Measurements from ENCODE around the gene NEO1. TPM values are rescaled to one million over a fixed set of nuclear protein-coding genes. Genes with fewer than 3 reads are reported as not detected.

Gene NEO1
- total RNA-seq, 1 donor from 2014 or later, result 31.3 TPM

GRCh38 chr15:73048624-73049295 lies 3.5 kb upstream of the NEO1 start:
- Histone ChIP-seq H3K4me1 (ENCODE audit: control insufficient read depth in 3 of 3, insufficient read depth in 3 of 3, low read length in 3 of 3) (peaks cover 6 to 12% (median 9%) of the 10 kb centered on the region in 3 donors), H3K27ac (ENCODE audit: low read depth, low read length) (no peak overlapping the region), H3K27me3 (ENCODE audit: control insufficient read depth in 3 of 3, insufficient read depth in 3 of 3, low read length in 3 of 3) (no peaks in the 10 kb centered on the region), H3K9me3 (ENCODE audit: control insufficient read depth in 3 of 3, low read length in 3 of 3) (no peaks in the 10 kb centered on the region), H3K36me3 (ENCODE audit: control insufficient read depth in 3 of 3, insufficient read depth in 3 of 3, low read length in 3 of 3) (no peaks in the 10 kb centered on the region), H3K4me3 (ENCODE audit: low read length in 3 of 3) (no peak overlapping the region), H3K9ac (ENCODE audit: low read depth in 1 of 3, low read length in 3 of 3) (no peak overlapping the region)

GRCh38 chr15:73049564-73050215 lies 2.6 kb upstream of the NEO1 start:
- Histone ChIP-seq H3K4me3 (ENCODE audit: low read length in 3 of 3) (no peak overlapping the region), H3K27ac (ENCODE audit: low read depth, low read length) (peak overlapping the region; percentile 86), H3K9ac (ENCODE audit: low read depth in 1 of 3, low read length in 3 of 3) (peak overlapping the region in 1 of 3 donors; percentile 33), H3K27me3 (ENCODE audit: control insufficient read depth in 3 of 3, insufficient read depth in 3 of 3, low read length in 3 of 3) (no peaks in the 10 kb centered on the region), H3K36me3 (ENCODE audit: control insufficient read depth in 3 of 3, insufficient read depth in 3 of 3, low read length in 3 of 3) (no peaks in the 10 kb centered on the region), H3K4me1 (ENCODE audit: control insufficient read depth in 3 of 3, insufficient read depth in 3 of 3, low read length in 3 of 3) (peaks cover 11 to 16% (median 12%) of the 10 kb centered on the region in 3 donors), H3K9me3 (ENCODE audit: control insufficient read depth in 3 of 3, low read length in 3 of 3) (no peaks in the 10 kb centered on the region)

- Histone ChIP-seq H3K36me3 (ENCODE audit: control insufficient read depth in 3 of 3, insufficient read depth in 3 of 3, low read length in 3 of 3) (no peaks in the 10 kb centered on the region), H3K9me3 (ENCODE audit: control insufficient read depth in 3 of 3, low read length in 3 of 3) (no peaks in the 10 kb centered on the region), H3K4me1 (ENCODE audit: control insufficient read depth in 3 of 3, insufficient read depth in 3 of 3, low read length in 3 of 3) (peaks cover 12 to 20% (median 16%) of the 10 kb centered on the region in 3 donors), H3K4me3 (ENCODE audit: low read length in 3 of 3) (peak overlapping the region; percentile 76 to 85 (median 82)), H3K27ac (ENCODE audit: low read depth, low read length) (peak overlapping the region; percentile 86), H3K9ac (ENCODE audit: low read depth in 1 of 3, low read length in 3 of 3) (peak overlapping the region; percentile 74 to 97 (median 93)), H3K27me3 (ENCODE audit: control insufficient read depth in 3 of 3, insufficient read depth in 3 of 3, low read length in 3 of 3) (no peaks in the 10 kb centered on the region)
These were observed 1.5 kb upstream of the NEO1 start for GRCh38 chr15:73050561-73051295.

GRCh38 chr15:73051391-73051806 lies 864 bp upstream of the NEO1 start:
- Histone ChIP-seq H3K27me3 (ENCODE audit: control insufficient read depth in 3 of 3, insufficient read depth in 3 of 3, low read length in 3 of 3) (no peaks in the 10 kb centered on the region), H3K4me3 (ENCODE audit: low read length in 3 of 3) (peak overlapping the region; percentile 76 to 85 (median 82)), H3K27ac (ENCODE audit: low read depth, low read length) (peak overlapping the region; percentile 86), H3K9me3 (ENCODE audit: control insufficient read depth in 3 of 3, low read length in 3 of 3) (no peaks in the 10 kb centered on the region), H3K4me1 (ENCODE audit: control insufficient read depth in 3 of 3, insufficient read depth in 3 of 3, low read length in 3 of 3) (peaks cover 12 to 22% (median 16%) of the 10 kb centered on the region in 3 donors), H3K9ac (ENCODE audit: low read depth in 1 of 3, low read length in 3 of 3) (peak overlapping the region; percentile 74 to 97 (median 93)), H3K36me3 (ENCODE audit: control insufficient read depth in 3 of 3, insufficient read depth in 3 of 3, low read length in 3 of 3) (no peaks in the 10 kb centered on the region)

- Histone ChIP-seq H3K9ac (ENCODE audit: low read depth in 1 of 3, low read length in 3 of 3) (peak overlapping the region; percentile 28 to 84 (median 77)), H3K9me3 (ENCODE audit: control insufficient read depth in 3 of 3, low read length in 3 of 3) (no peaks in the 10 kb centered on the region), H3K36me3 (ENCODE audit: control insufficient read depth in 3 of 3, insufficient read depth in 3 of 3, low read length in 3 of 3) (no peaks in the 10 kb centered on the region), H3K4me3 (ENCODE audit: low read length in 3 of 3) (peak overlapping the region; percentile 79 to 89 (median 81)), H3K27ac (ENCODE audit: low read depth, low read length) (peak overlapping the region; percentile 54), H3K27me3 (ENCODE audit: control insufficient read depth in 3 of 3, insufficient read depth in 3 of 3, low read length in 3 of 3) (no peaks in the 10 kb centered on the region), H3K4me1 (ENCODE audit: control insufficient read depth in 3 of 3, insufficient read depth in 3 of 3, low read length in 3 of 3) (peaks cover 12 to 22% (median 16%) of the 10 kb centered on the region in 3 donors)
These were observed 562 bp downstream of the NEO1 start for GRCh38 chr15:73052653-73053397.

GRCh38 chr15:73053398-73053723 lies 1.1 kb downstream of the NEO1 start:
- H3K27me3 ChIP-seq (ENCODE audit: control insufficient read depth in 3 of 3, insufficient read depth in 3 of 3, low read length in 3 of 3), result no peaks in the 10 kb centered on the region
- peak overlapping the region; percentile 54 for H3K27ac ChIP-seq (ENCODE audit: low read depth, low read length)
- peak overlapping the region; percentile 79 to 89 (median 81) for H3K4me3 ChIP-seq (ENCODE audit: low read length in 3 of 3)
- H3K4me1 ChIP-seq (ENCODE audit: control insufficient read depth in 3 of 3, insufficient read depth in 3 of 3, low read length in 3 of 3), result peaks cover 12 to 25% (median 16%) of the 10 kb centered on the region in 3 donors
- no peaks in the 10 kb centered on the region for H3K36me3 ChIP-seq (ENCODE audit: control insufficient read depth in 3 of 3, insufficient read depth in 3 of 3, low read length in 3 of 3)
- peak overlapping the region; percentile 28 to 84 (median 77) for H3K9ac ChIP-seq (ENCODE audit: low read depth in 1 of 3, low read length in 3 of 3)
- no peaks in the 10 kb centered on the region for H3K9me3 ChIP-seq (ENCODE audit: control insufficient read depth in 3 of 3, low read length in 3 of 3)

- no peak overlapping the region for H3K9ac ChIP-seq (ENCODE audit: low read depth in 1 of 3, low read length in 3 of 3)
- H3K36me3 ChIP-seq (ENCODE audit: control insufficient read depth in 3 of 3, insufficient read depth in 3 of 3, low read length in 3 of 3), result no peaks in the 10 kb centered on the region
- H3K4me3 ChIP-seq (ENCODE audit: low read length in 3 of 3), result no peak overlapping the region
- no peaks in the 10 kb centered on the region for H3K27me3 ChIP-seq (ENCODE audit: control insufficient read depth in 3 of 3, insufficient read depth in 3 of 3, low read length in 3 of 3)
- no peaks in the 10 kb centered on the region for H3K9me3 ChIP-seq (ENCODE audit: control insufficient read depth in 3 of 3, low read length in 3 of 3)
- peaks cover 16 to 36% (median 20%) of the 10 kb centered on the region in 3 donors for H3K4me1 ChIP-seq (ENCODE audit: control insufficient read depth in 3 of 3, insufficient read depth in 3 of 3, low read length in 3 of 3)
- no peak overlapping the region for H3K27ac ChIP-seq (ENCODE audit: low read depth, low read length)
These were observed 2.2 kb downstream of the NEO1 start for GRCh38 chr15:73054417-73054953.

- Histone ChIP-seq H3K4me1 (ENCODE audit: control insufficient read depth in 3 of 3, insufficient read depth in 3 of 3, low read length in 3 of 3) (peaks cover 12 to 36% (median 15%) of the 10 kb centered on the region in 3 donors), H3K36me3 (ENCODE audit: control insufficient read depth in 3 of 3, insufficient read depth in 3 of 3, low read length in 3 of 3) (no peaks in the 10 kb centered on the region), H3K9me3 (ENCODE audit: control insufficient read depth in 3 of 3, low read length in 3 of 3) (no peaks in the 10 kb centered on the region), H3K27me3 (ENCODE audit: control insufficient read depth in 3 of 3, insufficient read depth in 3 of 3, low read length in 3 of 3) (no peaks in the 10 kb centered on the region), H3K9ac (ENCODE audit: low read depth in 1 of 3, low read length in 3 of 3) (no peak overlapping the region), H3K27ac (ENCODE audit: low read depth, low read length) (no peak overlapping the region), H3K4me3 (ENCODE audit: low read length in 3 of 3) (no peak overlapping the region)
These were observed 4.2 kb downstream of the NEO1 start for GRCh38 chr15:73056460-73056859.

- H3K36me3 ChIP-seq (ENCODE audit: control insufficient read depth in 3 of 3, insufficient read depth in 3 of 3, low read length in 3 of 3), result no peaks in the 10 kb centered on the region
- no peak overlapping the region for H3K27ac ChIP-seq (ENCODE audit: low read depth, low read length)
- H3K9me3 ChIP-seq (ENCODE audit: control insufficient read depth in 3 of 3, low read length in 3 of 3), result no peaks in the 10 kb centered on the region
- H3K4me1 ChIP-seq (ENCODE audit: control insufficient read depth in 3 of 3, insufficient read depth in 3 of 3, low read length in 3 of 3), result peaks cover 7 to 30% (median 14%) of the 10 kb centered on the region in 3 donors
- no peak overlapping the region for H3K9ac ChIP-seq (ENCODE audit: low read depth in 1 of 3, low read length in 3 of 3)
- H3K27me3 ChIP-seq (ENCODE audit: control insufficient read depth in 3 of 3, insufficient read depth in 3 of 3, low read length in 3 of 3), result no peaks in the 10 kb centered on the region
- H3K4me3 ChIP-seq (ENCODE audit: low read length in 3 of 3), result no peak overlapping the region
These were observed 6.2 kb downstream of the NEO1 start for GRCh38 chr15:73058437-73058836.
